K562 (cell line): ENCODE data around the gene AMBRA1.

Source experiments
- CREBBP ChIP-seq: IDR thresholded peaks from one replicate; pipeline ENCODE4 v1.6.1; 2012; ENCODE audit warnings: low read depth, mild to moderate bottlenecking, control low read depth, inconsistent platforms, low read length
- ETS1 ChIP-seq: conservative IDR thresholded peaks from 2 replicates; pipeline ENCODE4 v1.6.1; 2011; ENCODE audit warnings: low read depth, mild to moderate bottlenecking, low read length; ENCODE audit not compliant: control insufficient read depth
- EZH2 ChIP-seq: IDR thresholded peaks from 2 replicates; pipeline ENCODE4 v1.6.1; 2012; ENCODE audit warnings: low read depth, mild to moderate bottlenecking, inconsistent platforms, low read length, borderline replicate concordance
- HIVEP1 ChIP-seq: fragments of 250-450 bp; sonication (Bioruptor Pico); IDR thresholded peaks from 2 replicates; pipeline ENCODE4 v1.4.0; 2020; ENCODE audit warnings: mild to moderate bottlenecking
- POLR2H ChIP-seq: IDR thresholded peaks from 2 replicates; pipeline ENCODE4 v1.6.1; 2016; ENCODE audit warnings: missing genetic modification characterization, low read depth, mild to moderate bottlenecking, control low read depth, missing compliant biosample characterization, moderate library complexity
- TCF3 ChIP-seq: sonication (generic); formaldehyde crosslinking; IDR thresholded peaks from 2 replicates; pipeline ENCODE4 v1.4.0; 2020; ENCODE audit warnings: mild to moderate bottlenecking, missing genetic modification reagents
- ZBTB1 ChIP-seq: sonication (generic); formaldehyde crosslinking; IDR thresholded peaks from 2 replicates; pipeline ENCODE4 v1.8.1; 2023; ENCODE audit warnings: missing genetic modification reagents, low read depth, mild to moderate bottlenecking, borderline replicate concordance
- ZKSCAN8 ChIP-seq: fragments of 200-800 bp; sonication (Bioruptor generic); IDR thresholded peaks from 2 replicates; pipeline ENCODE4 v1.6.1; 2016; ENCODE audit warnings: missing genetic modification characterization, missing compliant biosample characterization
- ZNF274 ChIP-seq: IDR thresholded peaks from 2 replicates; pipeline ENCODE4 v1.6.1; 2011; ENCODE audit warnings: low read depth, mild to moderate bottlenecking, low read length, moderate library complexity, borderline replicate concordance
- ZNF76 ChIP-seq: fragments of 250-450 bp; sonication (Bioruptor Pico); IDR thresholded peaks from 2 replicates; pipeline ENCODE4 v1.4.0; 2020; ENCODE audit warnings: mild to moderate bottlenecking, moderate library complexity, borderline replicate concordance
- TF ChIP-seq, protein P1 (sequence below), 3 experiments: IDR thresholded peaks in 2 of 3; conservative IDR thresholded peaks in 1 of 3; 2 replicates each; pipeline ENCODE4 v1.5.1; 2011 to 2012; ENCODE audit warnings: low read length in 3 of 3, mild to moderate bottlenecking in 3 of 3, control low read depth in 2 of 3, improper control_type of control experiment in 1 of 3, inconsistent platforms in 1 of 3, low read depth in 1 of 3, mixed read lengths in 1 of 3, moderate library complexity in 1 of 3; ENCODE audit not compliant: insufficient read depth in 2 of 3

DNA sequence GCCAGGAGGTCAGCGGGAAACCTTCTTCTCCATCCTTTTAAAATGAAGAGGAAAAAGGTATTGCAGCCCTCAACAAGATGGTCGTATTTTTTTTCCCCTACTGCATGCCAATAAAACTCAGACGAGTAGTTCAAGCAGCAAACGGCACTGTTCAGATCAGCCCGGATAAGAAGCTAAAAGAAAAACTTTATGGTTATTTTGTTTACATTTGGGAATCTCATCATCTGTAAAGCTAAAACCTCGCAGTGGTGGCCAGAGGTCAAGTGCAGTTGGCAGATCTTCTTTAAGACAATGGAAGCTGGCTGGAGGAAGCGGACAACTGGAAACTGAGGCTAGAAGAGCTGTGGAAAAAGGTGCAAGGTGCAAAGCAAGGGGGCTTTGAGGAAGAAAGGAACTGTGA lies 171.2 kb downstream of the AMBRA1 start:
- TF ChIP-seq CREBBP (no peak), ETS1 (no peak), POLR2H (tag) (no peak), ZNF274 (no peak), ZKSCAN8 (CRISPR knock-in tag) (no peak), ZBTB1 (CRISPR knock-in tag) (no peak), TCF3 (CRISPR knock-in tag) (no peak), EZH2 (no peak), ZNF76 (CRISPR knock-in tag) (no peak), HIVEP1 (CRISPR knock-in tag) (no peak)
- TF ChIP-seq, protein P1, sequence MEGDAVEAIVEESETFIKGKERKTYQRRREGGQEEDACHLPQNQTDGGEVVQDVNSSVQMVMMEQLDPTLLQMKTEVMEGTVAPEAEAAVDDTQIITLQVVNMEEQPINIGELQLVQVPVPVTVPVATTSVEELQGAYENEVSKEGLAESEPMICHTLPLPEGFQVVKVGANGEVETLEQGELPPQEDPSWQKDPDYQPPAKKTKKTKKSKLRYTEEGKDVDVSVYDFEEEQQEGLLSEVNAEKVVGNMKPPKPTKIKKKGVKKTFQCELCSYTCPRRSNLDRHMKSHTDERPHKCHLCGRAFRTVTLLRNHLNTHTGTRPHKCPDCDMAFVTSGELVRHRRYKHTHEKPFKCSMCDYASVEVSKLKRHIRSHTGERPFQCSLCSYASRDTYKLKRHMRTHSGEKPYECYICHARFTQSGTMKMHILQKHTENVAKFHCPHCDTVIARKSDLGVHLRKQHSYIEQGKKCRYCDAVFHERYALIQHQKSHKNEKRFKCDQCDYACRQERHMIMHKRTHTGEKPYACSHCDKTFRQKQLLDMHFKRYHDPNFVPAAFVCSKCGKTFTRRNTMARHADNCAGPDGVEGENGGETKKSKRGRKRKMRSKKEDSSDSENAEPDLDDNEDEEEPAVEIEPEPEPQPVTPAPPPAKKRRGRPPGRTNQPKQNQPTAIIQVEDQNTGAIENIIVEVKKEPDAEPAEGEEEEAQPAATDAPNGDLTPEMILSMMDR (IDR thresholded peaks at IDR 0.05 in 2 of 3, conservative IDR thresholded peaks at IDR 0.05 in 1 of 3; ENCODE audit: insufficient read depth in 2 of 3, low read depth in 1 of 3, low read length in 3 of 3) = no peak
